Measurements from ENCODE around the gene CNKSR3.
A peak's percentile ranks its signal among the peaks of the same experiment; 100 is the strongest.

DNA sequence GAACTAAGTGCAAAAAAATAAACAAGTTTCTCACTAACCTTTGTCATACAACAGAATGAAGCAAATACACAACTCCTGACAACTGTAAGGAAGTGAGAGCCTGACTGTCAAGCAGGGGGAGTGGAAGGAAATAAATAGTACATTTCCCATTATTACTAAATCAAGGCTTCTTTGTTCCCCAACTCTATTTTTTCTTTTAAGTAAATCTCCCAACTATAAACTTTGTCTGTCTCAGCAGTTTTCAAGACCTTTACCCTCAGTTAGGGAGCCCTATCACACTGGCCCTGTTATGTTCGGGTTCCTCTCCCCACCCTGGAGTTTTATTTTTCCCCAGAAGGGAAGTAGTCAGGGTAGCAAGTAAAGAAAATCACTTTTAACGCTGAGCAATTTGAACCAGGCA lies 129.7 kb downstream of the CNKSR3 start:
- TF ChIP-seq, protein P1, sequence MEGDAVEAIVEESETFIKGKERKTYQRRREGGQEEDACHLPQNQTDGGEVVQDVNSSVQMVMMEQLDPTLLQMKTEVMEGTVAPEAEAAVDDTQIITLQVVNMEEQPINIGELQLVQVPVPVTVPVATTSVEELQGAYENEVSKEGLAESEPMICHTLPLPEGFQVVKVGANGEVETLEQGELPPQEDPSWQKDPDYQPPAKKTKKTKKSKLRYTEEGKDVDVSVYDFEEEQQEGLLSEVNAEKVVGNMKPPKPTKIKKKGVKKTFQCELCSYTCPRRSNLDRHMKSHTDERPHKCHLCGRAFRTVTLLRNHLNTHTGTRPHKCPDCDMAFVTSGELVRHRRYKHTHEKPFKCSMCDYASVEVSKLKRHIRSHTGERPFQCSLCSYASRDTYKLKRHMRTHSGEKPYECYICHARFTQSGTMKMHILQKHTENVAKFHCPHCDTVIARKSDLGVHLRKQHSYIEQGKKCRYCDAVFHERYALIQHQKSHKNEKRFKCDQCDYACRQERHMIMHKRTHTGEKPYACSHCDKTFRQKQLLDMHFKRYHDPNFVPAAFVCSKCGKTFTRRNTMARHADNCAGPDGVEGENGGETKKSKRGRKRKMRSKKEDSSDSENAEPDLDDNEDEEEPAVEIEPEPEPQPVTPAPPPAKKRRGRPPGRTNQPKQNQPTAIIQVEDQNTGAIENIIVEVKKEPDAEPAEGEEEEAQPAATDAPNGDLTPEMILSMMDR (IDR thresholded peaks at IDR 0.05) = no peak
- TF ChIP-seq EP300 (IDR thresholded peaks at IDR 0.05) = peak in 1 of 2 donors; percentile 47
